CD4-positive, alpha-beta T cell (primary cell): Measurements from ENCODE around the gene HLA-DPA1. TPM values are rescaled to one million over a fixed set of nuclear protein-coding genes. Genes with fewer than 3 reads are reported as not detected.
A peak's percentile ranks its signal among the peaks of the same experiment; 100 is the strongest.

ENCODE experiments used
- ATAC-seq: fragments of 200-7000 bp; cut with Tn5 transposase; one replicate; pipeline ENCODE4 v1.10.0; 2022; ENCODE audit warnings: mild to moderate bottlenecking; ENCODE audit not compliant: poor library complexity
- CTCF ChIA-PET: fragments of 350-600 bp; sonication (Branson Sonifier 250); formaldehyde crosslinking; loops from one replicate; lab custom pipeline; 2021; ENCODE audit warnings: antibody characterized with exemption, inconsistent platforms; lab: Charles Lee
- POLR2A ChIA-PET: fragments of 350-600 bp; sonication (Branson Sonifier 250); formaldehyde crosslinking; loops from one replicate; lab custom pipeline; 2021; ENCODE audit warnings: antibody characterized with exemption, inconsistent platforms; lab: Charles Lee
- DNase-seq, 14 experiments: peaks; one replicate each; pipeline ENCODE4 v3.0.0-alpha.2; 2013 to 2020; ENCODE audit warnings: mixed read lengths in 2 of 14
- H3K27ac ChIP-seq, 2 donors: one replicate each; pipeline versions ENCODE4 v1.5.1 to v1.7.0; 2013; ENCODE audit warnings: low read length in 2 of 2, low read depth in 1 of 2, mild to moderate bottlenecking in 1 of 2
- H3K27me3 ChIP-seq, 2 experiments: 1 replicate in 1 of 2; 2 replicates in 1 of 2; pipeline versions ENCODE4 v1.6.1 to v1.7.0; 2013; ENCODE audit warnings: low read length in 2 of 2, control low read depth in 1 of 2, mild to moderate bottlenecking in 1 of 2, moderate library complexity in 1 of 2; ENCODE audit not compliant: insufficient read depth in 2 of 2, control insufficient read depth in 1 of 2
- H3K36me3 ChIP-seq: one replicate; pipeline ENCODE4 v1.6.1; 2013; ENCODE audit warnings: low read length, control low read depth; ENCODE audit not compliant: insufficient read depth
- H3K4me1 ChIP-seq: one replicate; pipeline ENCODE4 v1.6.1; 2013; ENCODE audit warnings: low read length, control low read depth; ENCODE audit not compliant: insufficient read depth
- H3K4me3 ChIP-seq: one replicate; pipeline ENCODE4 v1.5.1; 2013; ENCODE audit warnings: mild to moderate bottlenecking, low read length, moderate library complexity
- H3K9me3 ChIP-seq, 2 experiments: 1 replicate in 1 of 2; 2 replicates in 1 of 2; pipeline versions ENCODE4 v1.6.1 to v1.7.0; 2013; ENCODE audit warnings: low read length in 2 of 2, mild to moderate bottlenecking in 2 of 2, control low read depth in 1 of 2, moderate library complexity in 1 of 2; ENCODE audit not compliant: control insufficient read depth in 1 of 2, insufficient read depth in 1 of 2
- H3K27ac Mint-ChIP-seq: one replicate; pipeline ENCODE4 v1.8.0; 2020; ENCODE audit warnings: mixed read lengths
- H3K27me3 Mint-ChIP-seq: one replicate; pipeline ENCODE4 v1.8.0; 2021; ENCODE audit warnings: mixed read lengths
- H3K36me3 Mint-ChIP-seq: one replicate; pipeline ENCODE4 v1.8.0; 2021; ENCODE audit warnings: low read depth, mixed read lengths
- H3K4me1 Mint-ChIP-seq: one replicate; pipeline ENCODE4 v1.8.0; 2021; ENCODE audit warnings: low read depth, mixed read lengths
- H3K4me3 Mint-ChIP-seq: one replicate; pipeline ENCODE4 v1.8.0; 2020; ENCODE audit warnings: mild to moderate bottlenecking, mixed read lengths
- H3K9me3 Mint-ChIP-seq: one replicate; pipeline ENCODE4 v1.8.0; 2020; ENCODE audit warnings: mixed read lengths
- CTCF ChIP-seq: fragments of 200-600 bp; IDR thresholded peaks from one replicate; pipeline ENCODE4 v1.8.0; 2022; ENCODE audit warnings: antibody characterized with exemption, mild to moderate bottlenecking
- intact Hi-C, 2 experiments: fragments of 100-400 bp; cut with DNase I in 1 of 2; cut with micrococcal nuclease in 1 of 2; formaldehyde crosslinking; loops; one replicate each; pipeline versions ENCODE4 v1.15.1 to v1.9.0; 2023 to 2025; cut with DNase I, micrococcal nuclease
- total RNA-seq, 174 experiments: library from RNA in 2 of 174; stranded (reverse) in 2 of 174; gene quantifications; one replicate each; pipeline ENCODE4 v1.2.3 and lab custom pipeline; 2021 to 2026

HLA-DPA1 gene
- total RNA-seq, 2 experiments from 2014 or later, result 19.4 to 19.9 TPM

DNA sequence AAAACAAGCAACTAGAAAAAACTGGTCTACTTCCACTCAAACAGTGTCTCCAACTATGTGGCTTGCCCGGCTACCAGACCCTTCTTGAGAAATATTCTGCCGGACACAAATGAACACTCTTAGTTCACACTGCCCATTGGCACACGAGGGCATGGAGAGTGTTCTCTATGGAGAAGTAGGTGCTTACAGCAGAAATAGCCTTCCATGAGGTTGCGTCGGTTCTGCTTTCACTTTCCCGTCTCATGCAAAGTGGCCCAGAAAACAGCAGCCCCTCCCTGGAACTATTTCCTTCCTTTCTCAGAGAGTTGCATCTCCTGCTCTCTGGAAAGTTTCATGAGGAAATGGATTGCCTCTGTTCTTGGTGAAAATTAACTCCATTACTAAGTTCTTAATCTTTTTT lies 54.5 kb downstream of the HLA-DPA1 start:
- Histone ChIP-seq H3K9me3 (no peaks in the 10 kb centered on the region), H3K27ac (no peak overlapping the region), H3K27me3 (peaks cover 3 to 5% of the 10 kb centered on the region in 2 experiments), H3K36me3 (no peaks in the 10 kb centered on the region), H3K4me1 (peaks cover 21% of the 10 kb centered on the region), H3K4me3 (peak overlapping the region; percentile 30)
- Mint-ChIP-seq H3K27ac (peak overlapping the region; percentile 70), H3K27me3 (peaks cover 5% of the 10 kb centered on the region), H3K4me3 (peak overlapping the region; percentile 87), H3K4me1 (peaks cover 36% of the 10 kb centered on the region), H3K36me3 (no peaks in the 10 kb centered on the region), H3K9me3 (no peaks in the 10 kb centered on the region)
- TF ChIP-seq CTCF, result no peak
- ChIA-PET POLR2A (interaction anchor here (0.9 to 2.4 kb wide), 6 partner anchors 45 to 230 kb away, joined by 3 to 14 read pairs (median 6); partner anchors contain the start of genes HLA-DPA1 and HLA-DPB1), CTCF (interaction anchor here (1.1 kb wide), 1 partner anchor 229 kb away, joined by 3 read pairs; no protein-coding TSS in a partner anchor)
- intact Hi-C loops, result no loop called here
- peak; percentile 81 for ATAC-seq
- DNase-seq, result peak in 7 of 14 experiments; percentile 9 to 75 (median 26)

DNA sequence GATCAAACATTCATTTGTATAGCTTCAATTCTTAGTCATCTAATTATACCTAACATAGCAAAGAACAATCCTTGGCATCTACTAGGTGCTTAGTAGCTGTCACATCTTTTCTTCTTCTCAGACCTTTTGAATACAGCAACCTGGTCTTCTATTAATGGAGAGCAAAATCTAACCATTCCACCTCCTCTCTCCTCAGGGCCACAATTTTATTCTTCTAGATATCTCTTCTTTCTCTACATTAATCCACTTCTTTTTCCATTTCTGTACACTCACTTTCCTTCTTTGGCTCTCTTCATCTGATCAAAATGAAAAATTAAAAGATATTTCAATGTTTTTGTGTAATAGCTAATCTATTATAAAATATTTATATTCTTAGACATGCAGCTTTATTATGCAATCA lies 55.0 kb downstream of the HLA-DPA1 start:
- Mint-ChIP-seq H3K27me3 (peaks cover 5% of the 10 kb centered on the region), H3K36me3 (no peaks in the 10 kb centered on the region), H3K27ac (peak overlapping the region; percentile 70), H3K4me1 (peaks cover 36% of the 10 kb centered on the region), H3K4me3 (no peak overlapping the region), H3K9me3 (no peaks in the 10 kb centered on the region)
- DNase-seq (no peak), ATAC-seq (no peak)
- no peaks in the 10 kb centered on the region for H3K36me3 ChIP-seq
- H3K27me3 ChIP-seq, result peaks cover 8 to 10% of the 10 kb centered on the region in 2 experiments
- intact Hi-C loops, result no loop called here
- POLR2A ChIA-PET, result interaction anchor here (1.1 to 2.4 kb wide), 4 partner anchors 45 to 231 kb away, joined by 4 to 14 read pairs (median 10); partner anchors contain the start of gene HLA-DPB1
- peaks cover 21% of the 10 kb centered on the region for H3K4me1 ChIP-seq
- no peaks in the 10 kb centered on the region for H3K9me3 ChIP-seq
- H3K27ac ChIP-seq, result no peak overlapping the region
- peak overlapping the region; percentile 30 for H3K4me3 ChIP-seq
- CTCF ChIA-PET, result interaction anchor here (1.1 kb wide), 1 partner anchor 230 kb away, joined by 3 read pairs; no protein-coding TSS in a partner anchor
- TF ChIP-seq CTCF, result no peak

DNA sequence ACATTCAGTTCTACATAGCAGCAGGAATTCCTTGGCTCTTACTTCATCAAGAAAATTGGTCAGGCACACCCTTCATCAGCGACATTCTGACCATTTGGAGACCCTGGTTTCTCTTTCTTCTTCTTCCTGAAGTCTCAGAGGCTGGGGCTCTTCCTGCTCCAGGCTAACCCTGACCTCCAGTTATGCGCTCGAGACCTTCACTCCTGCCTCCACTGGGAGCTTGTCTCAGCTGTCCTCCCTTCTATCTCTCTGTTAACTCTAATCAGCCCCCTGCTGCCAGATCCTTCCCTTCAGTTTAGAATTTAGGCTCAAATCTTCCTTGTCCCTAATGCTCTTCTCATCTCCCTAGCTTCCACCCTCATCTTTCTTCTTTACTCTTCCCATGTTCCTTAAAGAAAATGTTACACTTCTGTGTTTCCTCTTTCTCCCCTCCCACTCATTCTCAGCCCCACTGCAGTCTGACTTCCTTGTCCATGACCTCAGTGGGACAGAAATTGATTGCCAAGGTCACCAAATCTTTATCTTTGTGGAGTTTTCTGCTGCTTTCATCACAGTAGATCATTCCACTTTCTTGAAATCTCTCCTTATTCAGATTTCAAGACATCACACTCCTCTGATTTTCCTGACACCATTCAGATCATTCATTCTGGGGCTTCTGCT lies 55.6 kb downstream of the HLA-DPA1 start:
- peaks cover 21% of the 10 kb centered on the region for H3K4me1 ChIP-seq
- no peak for TF ChIP-seq CTCF
- Mint-ChIP-seq H3K4me3 (peak overlapping the region; percentile 7), H3K4me1 (peaks cover 36% of the 10 kb centered on the region), H3K27me3 (peaks cover 5% of the 10 kb centered on the region), H3K9me3 (no peaks in the 10 kb centered on the region), H3K27ac (peak overlapping the region; percentile 70), H3K36me3 (no peaks in the 10 kb centered on the region)
- ChIA-PET CTCF (interaction anchor here (1.1 kb wide), 1 partner anchor 231 kb away, joined by 3 read pairs; no protein-coding TSS in a partner anchor), POLR2A (interaction anchor here (1.1 to 2.4 kb wide), 4 partner anchors 44 to 231 kb away, joined by 4 to 14 read pairs (median 10); partner anchors contain the start of gene HLA-DPB1)
- no peaks in the 10 kb centered on the region for H3K9me3 ChIP-seq
- ATAC-seq (no peak), DNase-seq (peak in 1 of 14 experiments; percentile 20)
- intact Hi-C loops, result no loop called here
- H3K27ac ChIP-seq, result no peak overlapping the region
- H3K36me3 ChIP-seq, result no peaks in the 10 kb centered on the region
- no peak overlapping the region for H3K4me3 ChIP-seq
- peaks cover 8 to 10% of the 10 kb centered on the region in 2 experiments for H3K27me3 ChIP-seq
